Fibroblast of lung (primary cell): Measurements from ENCODE around the gene CLCF1. TPM values are rescaled to one million over a fixed set of nuclear protein-coding genes. Genes with fewer than 3 reads are reported as not detected.

ENCODE experiments used
- DNase-seq, 2 donors: peaks; one replicate each; pipeline versions ENCODE4 v3.0.0 to v3.0.0-alpha.2; 2010; ENCODE audit warnings: low read depth in 2 of 2
- H2AFZ ChIP-seq: 2 replicates; pipeline ENCODE4 v1.5.1; 2012; ENCODE audit warnings: low read length, control low read depth, inconsistent platforms
- H3K27ac ChIP-seq: 2 replicates; pipeline ENCODE4 v1.5.1; 2011; ENCODE audit warnings: low read length, control low read depth; ENCODE audit not compliant: insufficient read depth
- H3K27me3 ChIP-seq: 2 replicates; pipeline ENCODE4 v1.5.1; 2011; ENCODE audit warnings: mild to moderate bottlenecking, low read length; ENCODE audit not compliant: control insufficient read depth, insufficient read depth
- H3K36me3 ChIP-seq: 2 replicates; pipeline ENCODE4 v1.5.1; 2011; ENCODE audit warnings: low read length; ENCODE audit not compliant: control insufficient read depth, insufficient read depth
- H3K4me1 ChIP-seq: 2 replicates; pipeline ENCODE4 v1.5.1; 2011; ENCODE audit warnings: low read length; ENCODE audit not compliant: control insufficient read depth, insufficient read depth; ENCODE audit errors: extremely low read depth
- H3K4me2 ChIP-seq: 2 replicates; pipeline ENCODE4 v1.5.1; 2011; ENCODE audit warnings: low read length, control low read depth; ENCODE audit not compliant: insufficient read depth; ENCODE audit errors: extremely low read depth
- H3K4me3 ChIP-seq, 4 experiments: fragments of 200-600 bp in 1 of 4; sonication (generic) in 1 of 4; replicated peaks in 1 of 4; 2 replicates each; pipeline ENCODE4 v1.5.1; 2011 to 2016; ENCODE audit warnings: low read length in 4 of 4, low read depth in 3 of 4, mild to moderate bottlenecking in 3 of 4, control low read depth in 2 of 4, inconsistent platforms in 1 of 4, mixed read lengths in 1 of 4; ENCODE audit not compliant: insufficient read depth in 1 of 4; ENCODE audit errors: control extremely low read depth in 1 of 4
- H3K79me2 ChIP-seq: 2 replicates; pipeline ENCODE4 v1.5.1; 2012; ENCODE audit warnings: mild to moderate bottlenecking, low read length, inconsistent platforms; ENCODE audit not compliant: control insufficient read depth, insufficient read depth
- H3K9ac ChIP-seq: 2 replicates; pipeline ENCODE4 v1.5.1; 2011; ENCODE audit warnings: mild to moderate bottlenecking, low read length, control low read depth; ENCODE audit not compliant: insufficient read depth
- H3K9me3 ChIP-seq: 2 replicates; pipeline ENCODE4 v1.5.1; 2012; ENCODE audit warnings: low read depth, low read length; ENCODE audit not compliant: control insufficient read depth, insufficient read depth
- H4K20me1 ChIP-seq: 2 replicates; pipeline ENCODE4 v1.5.1; 2011; ENCODE audit warnings: low read length; ENCODE audit not compliant: control insufficient read depth, insufficient read depth; ENCODE audit errors: extremely low read depth
- EZH2 ChIP-seq: IDR thresholded peaks from 2 replicates; pipeline ENCODE4 v1.5.1; 2012; ENCODE audit warnings: low read length, control low read depth, mild to moderate bottlenecking; ENCODE audit errors: missing control alignments
- polyA plus RNA-seq, 2 donors: library from polyadenylated mRNA; depleted of rRNA in 1 of 2; stranded (reverse) in 1 of 2; unstranded in 1 of 2; fragments of >200 nt; gene quantifications; 2 replicates each; pipeline ENCODE4 v1.2.1, GENCODE V29; 2011 to 2012; ENCODE audit warnings: missing spikeins in 1 of 2
- total RNA-seq: library from RNA; depleted of rRNA; stranded (reverse); fragments of >200 nt; gene quantifications from 2 replicates; pipeline ENCODE4 v1.2.1, GENCODE V29; 2014
- TF ChIP-seq, protein P1 (sequence below), 2 donors: IDR thresholded peaks in 1 of 2; conservative IDR thresholded peaks in 1 of 2; 1 replicate in 1 of 2; 2 replicates in 1 of 2; pipeline ENCODE4 v1.5.1; 2011 to 2012; ENCODE audit warnings: low read length in 2 of 2, control low read depth in 1 of 2, inconsistent platforms in 1 of 2, low read depth in 1 of 2, mild to moderate bottlenecking in 1 of 2

CLCF1 gene
- total and polyA plus RNA-seq, 2 donors (not counting 1 experiment from before 2014, with no cell fraction given): 2.3 to 6.0 TPM

GRCh38 chr11:67371189-67371910, 2.0 kb downstream of the CLCF1 start:
- Histone ChIP-seq H3K27ac (peak overlapping the region; percentile 31), H3K36me3 (peaks cover 2% of the 10 kb centered on the region), H3K79me2 (peaks cover 34% of the 10 kb centered on the region), H3K4me2 (peak overlapping the region; percentile 83), H3K27me3 (no peaks in the 10 kb centered on the region), H3K4me1 (peaks cover 57% of the 10 kb centered on the region), H2AFZ (no peak overlapping the region), H3K9me3 (no peaks in the 10 kb centered on the region), H3K9ac (peak overlapping the region; percentile 53), H3K4me3 (peak overlapping the region; percentile 42 to 74 (median 56)), H4K20me1 (no peaks in the 10 kb centered on the region)
- peak; percentile 43 to 56 for DNase-seq
- TF ChIP-seq, protein P1, sequence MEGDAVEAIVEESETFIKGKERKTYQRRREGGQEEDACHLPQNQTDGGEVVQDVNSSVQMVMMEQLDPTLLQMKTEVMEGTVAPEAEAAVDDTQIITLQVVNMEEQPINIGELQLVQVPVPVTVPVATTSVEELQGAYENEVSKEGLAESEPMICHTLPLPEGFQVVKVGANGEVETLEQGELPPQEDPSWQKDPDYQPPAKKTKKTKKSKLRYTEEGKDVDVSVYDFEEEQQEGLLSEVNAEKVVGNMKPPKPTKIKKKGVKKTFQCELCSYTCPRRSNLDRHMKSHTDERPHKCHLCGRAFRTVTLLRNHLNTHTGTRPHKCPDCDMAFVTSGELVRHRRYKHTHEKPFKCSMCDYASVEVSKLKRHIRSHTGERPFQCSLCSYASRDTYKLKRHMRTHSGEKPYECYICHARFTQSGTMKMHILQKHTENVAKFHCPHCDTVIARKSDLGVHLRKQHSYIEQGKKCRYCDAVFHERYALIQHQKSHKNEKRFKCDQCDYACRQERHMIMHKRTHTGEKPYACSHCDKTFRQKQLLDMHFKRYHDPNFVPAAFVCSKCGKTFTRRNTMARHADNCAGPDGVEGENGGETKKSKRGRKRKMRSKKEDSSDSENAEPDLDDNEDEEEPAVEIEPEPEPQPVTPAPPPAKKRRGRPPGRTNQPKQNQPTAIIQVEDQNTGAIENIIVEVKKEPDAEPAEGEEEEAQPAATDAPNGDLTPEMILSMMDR (conservative IDR thresholded peaks at IDR 0.05 in 1 of 2, IDR thresholded peaks at IDR 0.05 in 1 of 2; ENCODE audit: low read depth in 1 of 2, low read length in 2 of 2): peak; percentile 53 to 55
- TF ChIP-seq EZH2: no peak

- peaks cover 2% of the 10 kb centered on the region for H3K36me3 ChIP-seq
- peaks cover 59% of the 10 kb centered on the region for H3K4me1 ChIP-seq
- H3K4me2 ChIP-seq: peak overlapping the region; percentile 83
- H3K27me3 ChIP-seq: no peaks in the 10 kb centered on the region
- H4K20me1 ChIP-seq: no peaks in the 10 kb centered on the region
- TF ChIP-seq, protein P1 (conservative IDR thresholded peaks at IDR 0.05 in 1 of 2, IDR thresholded peaks at IDR 0.05 in 1 of 2; ENCODE audit: low read depth in 1 of 2, low read length in 2 of 2): no peak
- TF ChIP-seq EZH2: no peak
- peaks cover 37% of the 10 kb centered on the region for H3K79me2 ChIP-seq
- H2AFZ ChIP-seq: no peak overlapping the region
- no peaks in the 10 kb centered on the region for H3K9me3 ChIP-seq
- peak overlapping the region; percentile 13 for H3K9ac ChIP-seq
- peak overlapping the region; percentile 31 for H3K27ac ChIP-seq
- DNase-seq: peak; percentile 59 to 85
- peak overlapping the region in 2 of 4 experiments; percentile 15 to 74 for H3K4me3 ChIP-seq
Measured at GRCh38 chr11:67370351-67371076, 2.9 kb downstream of the CLCF1 start.

- peaks cover 37% of the 10 kb centered on the region for H3K79me2 ChIP-seq
- H2AFZ ChIP-seq: no peak overlapping the region
- no peak overlapping the region for H3K9ac ChIP-seq
- H3K4me3 ChIP-seq: no peak overlapping the region
- DNase-seq: peak in 1 of 2 donors; percentile 73
- H3K27me3 ChIP-seq: no peaks in the 10 kb centered on the region
- no peaks in the 10 kb centered on the region for H3K9me3 ChIP-seq
- no peaks in the 10 kb centered on the region for H4K20me1 ChIP-seq
- TF ChIP-seq, protein P1 (conservative IDR thresholded peaks at IDR 0.05 in 1 of 2, IDR thresholded peaks at IDR 0.05 in 1 of 2; ENCODE audit: low read depth in 1 of 2, low read length in 2 of 2): no peak
- peak overlapping the region; percentile 66 for H3K4me2 ChIP-seq
- peak overlapping the region; percentile 44 for H3K27ac ChIP-seq
- H3K36me3 ChIP-seq: peaks cover 6% of the 10 kb centered on the region
- peaks cover 54% of the 10 kb centered on the region for H3K4me1 ChIP-seq
Measured at GRCh38 chr11:67369801-67370284, 3.6 kb downstream of the CLCF1 start.
